ENCODE results near the gene APOA5. TPM values are rescaled to one million over a fixed set of nuclear protein-coding genes. Genes with fewer than 3 reads are reported as not detected.

The APOA5 gene
- total and polyA plus RNA-seq, 4 donors: 0.22 to 0.77 (median 0.31) TPM; not detected in 1

GRCh38 chr11:116786326-116786725 lies 5.4 kb downstream of the APOA5 start:
- H3K27me3 ChIP-seq (ENCODE audit: control insufficient read depth in 3 of 3, insufficient read depth in 3 of 3, low read length in 2 of 3): no peaks in the 10 kb centered on the region
- H3K27ac ChIP-seq (ENCODE audit: low read depth in 1 of 2, low read length in 1 of 2): no peak overlapping the region
- H3K36me3 ChIP-seq (ENCODE audit: control insufficient read depth in 4 of 4, insufficient read depth in 4 of 4, low read length in 4 of 4): peaks cover 27 to 42% (median 33%) of the 10 kb centered on the region in 4 donors
- no peak for ATAC-seq (ENCODE audit: insufficient read depth, low FRiP score)
- no peaks in the 10 kb centered on the region for H3K9me3 ChIP-seq (ENCODE audit: control insufficient read depth in 4 of 4, insufficient read depth in 3 of 4, low read length in 3 of 4)
- no peak for TF ChIP-seq CTCF (IDR thresholded peaks at IDR 0.05; ENCODE audit: control extremely low read depth, extremely low read depth)
- peaks cover 3 to 19% (median 6%) of the 10 kb centered on the region in 5 donors for H3K4me1 ChIP-seq (ENCODE audit: control insufficient read depth in 5 of 5, insufficient read depth in 5 of 5, low read length in 5 of 5)
- 89 to 94% methylated on average over 2 of the region's 2 CpGs for WGBS, 2 donors
- H3K4me3 ChIP-seq: no peak overlapping the region
- H3K9ac ChIP-seq (ENCODE audit: insufficient read depth in 1 of 2, low read length in 2 of 2): no peak overlapping the region
- DNase-seq: no peak

- Histone ChIP-seq H3K27me3 (ENCODE audit: control insufficient read depth in 3 of 3, insufficient read depth in 3 of 3, low read length in 2 of 3) (no peaks in the 10 kb centered on the region), H3K36me3 (ENCODE audit: control insufficient read depth in 4 of 4, insufficient read depth in 4 of 4, low read length in 4 of 4) (peaks cover 45 to 61% (median 51%) of the 10 kb centered on the region in 4 donors), H3K4me3 (no peak overlapping the region), H3K27ac (ENCODE audit: low read depth in 1 of 2, low read length in 1 of 2) (no peak overlapping the region), H3K4me1 (ENCODE audit: control insufficient read depth in 5 of 5, insufficient read depth in 5 of 5, low read length in 5 of 5) (peaks cover 3 to 7% (median 5%) of the 10 kb centered on the region in 5 donors), H3K9me3 (ENCODE audit: control insufficient read depth in 4 of 4, insufficient read depth in 3 of 4, low read length in 3 of 4) (no peaks in the 10 kb centered on the region), H3K9ac (ENCODE audit: insufficient read depth in 1 of 2, low read length in 2 of 2) (no peak overlapping the region)
- DNase-seq (no peak), ATAC-seq (ENCODE audit: insufficient read depth, low FRiP score) (no peak)
- 86 to 93% methylated on average over 4 of the region's 4 CpGs for whole genome bisulfite sequencing, 2 donors
- TF ChIP-seq CTCF (IDR thresholded peaks at IDR 0.05; ENCODE audit: control extremely low read depth, extremely low read depth): no peak
Measured at GRCh38 chr11:116782728-116783127, 9.0 kb downstream of the APOA5 start.

- H3K9me3 ChIP-seq (ENCODE audit: control insufficient read depth in 4 of 4, insufficient read depth in 3 of 4, low read length in 3 of 4): no peaks in the 10 kb centered on the region
- DNase-seq: no peak
- no peak for TF ChIP-seq CTCF (IDR thresholded peaks at IDR 0.05; ENCODE audit: control extremely low read depth, extremely low read depth)
- H3K4me3 ChIP-seq: no peak overlapping the region
- no peak overlapping the region for H3K9ac ChIP-seq (ENCODE audit: insufficient read depth in 1 of 2, low read length in 2 of 2)
- ATAC-seq (ENCODE audit: insufficient read depth, low FRiP score): no peak
- no peak overlapping the region for H3K27ac ChIP-seq (ENCODE audit: low read depth in 1 of 2, low read length in 1 of 2)
- H3K36me3 ChIP-seq (ENCODE audit: control insufficient read depth in 4 of 4, insufficient read depth in 4 of 4, low read length in 4 of 4): peaks cover 33 to 39% (median 34%) of the 10 kb centered on the region in 4 donors
- 95 to 99% methylated on average over 4 of the region's 4 CpGs for WGBS, 2 donors
- peaks cover 0 to 3% (median 0%) of the 10 kb centered on the region in 5 donors for H3K4me1 ChIP-seq (ENCODE audit: control insufficient read depth in 5 of 5, insufficient read depth in 5 of 5, low read length in 5 of 5)
- no peaks in the 10 kb centered on the region for H3K27me3 ChIP-seq (ENCODE audit: control insufficient read depth in 3 of 3, insufficient read depth in 3 of 3, low read length in 2 of 3)
Measured at GRCh38 chr11:116778556-116778955, 13.1 kb downstream of the APOA5 start.

GRCh38 chr11:116777056-116777455 lies 14.6 kb downstream of the APOA5 start:
- Histone ChIP-seq H3K4me3 (no peak overlapping the region), H3K36me3 (ENCODE audit: control insufficient read depth in 4 of 4, insufficient read depth in 4 of 4, low read length in 4 of 4) (peaks cover 21 to 29% (median 24%) of the 10 kb centered on the region in 4 donors), H3K4me1 (ENCODE audit: control insufficient read depth in 5 of 5, insufficient read depth in 5 of 5, low read length in 5 of 5) (peaks cover 0 to 7% (median 0%) of the 10 kb centered on the region in 5 donors), H3K27ac (ENCODE audit: low read depth in 1 of 2, low read length in 1 of 2) (no peak overlapping the region), H3K9ac (ENCODE audit: insufficient read depth in 1 of 2, low read length in 2 of 2) (no peak overlapping the region), H3K27me3 (ENCODE audit: control insufficient read depth in 3 of 3, insufficient read depth in 3 of 3, low read length in 2 of 3) (no peaks in the 10 kb centered on the region), H3K9me3 (ENCODE audit: control insufficient read depth in 4 of 4, insufficient read depth in 3 of 4, low read length in 3 of 4) (no peaks in the 10 kb centered on the region)
- no peak for TF ChIP-seq CTCF (IDR thresholded peaks at IDR 0.05; ENCODE audit: control extremely low read depth, extremely low read depth)
- DNase-seq (no peak), ATAC-seq (ENCODE audit: insufficient read depth, low FRiP score) (no peak)
- WGBS, 2 donors: 63 to 81% methylated on average over 7 of the region's 7 CpGs

Measured in lung (tissue), 12 donors.